ENCODE results near the gene TRABD2B.

Gene TRABD2B

GRCh38 chr1:48021792-48022191 lies 24.6 kb upstream of the TRABD2B start:
- no peaks in the 10 kb centered on the region for H3K9me3 ChIP-seq (ENCODE audit: control insufficient read depth in 2 of 2, low read length in 2 of 2)
- H3K4me1 ChIP-seq (ENCODE audit: control insufficient read depth, insufficient read depth, low read length) = peaks cover 2% of the 10 kb centered on the region
- no peak overlapping the region for H3K9ac ChIP-seq (ENCODE audit: low read length in 2 of 2)
- no peaks in the 10 kb centered on the region for H3K36me3 ChIP-seq (ENCODE audit: control insufficient read depth in 2 of 2, insufficient read depth in 2 of 2, low read length in 2 of 2)
- H3K4me3 ChIP-seq (ENCODE audit: low read length in 2 of 2) = no peak overlapping the region
- H3K27me3 ChIP-seq (ENCODE audit: control insufficient read depth in 1 of 2, insufficient read depth in 2 of 2, low read length in 2 of 2) = peaks cover 2 to 3% of the 10 kb centered on the region in 2 donors
- no peak overlapping the region for H3K27ac ChIP-seq (ENCODE audit: low read length)

- no peaks in the 10 kb centered on the region for H3K9me3 ChIP-seq (ENCODE audit: control insufficient read depth in 2 of 2, low read length in 2 of 2)
- no peak overlapping the region for H3K27ac ChIP-seq (ENCODE audit: low read length)
- no peak overlapping the region for H3K4me3 ChIP-seq (ENCODE audit: low read length in 2 of 2)
- H3K9ac ChIP-seq (ENCODE audit: low read length in 2 of 2) = no peak overlapping the region
- H3K27me3 ChIP-seq (ENCODE audit: control insufficient read depth in 1 of 2, insufficient read depth in 2 of 2, low read length in 2 of 2) = peaks cover 3 to 5% of the 10 kb centered on the region in 2 donors
- H3K36me3 ChIP-seq (ENCODE audit: control insufficient read depth in 2 of 2, insufficient read depth in 2 of 2, low read length in 2 of 2) = no peaks in the 10 kb centered on the region
- H3K4me1 ChIP-seq (ENCODE audit: control insufficient read depth, insufficient read depth, low read length) = peaks cover 2% of the 10 kb centered on the region
Measured at GRCh38 chr1:48019714-48020315, 22.6 kb upstream of the TRABD2B start.

GRCh38 chr1:48018799-48019198 lies 21.6 kb upstream of the TRABD2B start:
- Histone ChIP-seq H3K36me3 (ENCODE audit: control insufficient read depth in 2 of 2, insufficient read depth in 2 of 2, low read length in 2 of 2) (no peaks in the 10 kb centered on the region), H3K9me3 (ENCODE audit: control insufficient read depth in 2 of 2, low read length in 2 of 2) (no peaks in the 10 kb centered on the region), H3K27me3 (ENCODE audit: control insufficient read depth in 1 of 2, insufficient read depth in 2 of 2, low read length in 2 of 2) (peaks cover 3% of the 10 kb centered on the region in 2 donors), H3K4me3 (ENCODE audit: low read length in 2 of 2) (no peak overlapping the region), H3K4me1 (ENCODE audit: control insufficient read depth, insufficient read depth, low read length) (peaks cover 2% of the 10 kb centered on the region), H3K9ac (ENCODE audit: low read length in 2 of 2) (no peak overlapping the region), H3K27ac (ENCODE audit: low read length) (no peak overlapping the region)

- no peak overlapping the region for H3K4me3 ChIP-seq (ENCODE audit: low read length in 2 of 2)
- no peaks in the 10 kb centered on the region for H3K9me3 ChIP-seq (ENCODE audit: control insufficient read depth in 2 of 2, low read length in 2 of 2)
- H3K9ac ChIP-seq (ENCODE audit: low read length in 2 of 2) = no peak overlapping the region
- H3K27ac ChIP-seq (ENCODE audit: low read length) = no peak overlapping the region
- H3K4me1 ChIP-seq (ENCODE audit: control insufficient read depth, insufficient read depth, low read length) = peaks cover 2% of the 10 kb centered on the region
- H3K36me3 ChIP-seq (ENCODE audit: control insufficient read depth in 2 of 2, insufficient read depth in 2 of 2, low read length in 2 of 2) = no peaks in the 10 kb centered on the region
- H3K27me3 ChIP-seq (ENCODE audit: control insufficient read depth in 1 of 2, insufficient read depth in 2 of 2, low read length in 2 of 2) = peaks cover 3% of the 10 kb centered on the region in 2 donors
Measured at GRCh38 chr1:48017716-48018115, 20.5 kb upstream of the TRABD2B start.

GRCh38 chr1:48016515-48016914 lies 19.3 kb upstream of the TRABD2B start:
- Histone ChIP-seq H3K4me3 (ENCODE audit: low read length in 2 of 2) (no peak overlapping the region), H3K9me3 (ENCODE audit: control insufficient read depth in 2 of 2, low read length in 2 of 2) (no peaks in the 10 kb centered on the region), H3K9ac (ENCODE audit: low read length in 2 of 2) (no peak overlapping the region), H3K27ac (ENCODE audit: low read length) (no peak overlapping the region), H3K4me1 (ENCODE audit: control insufficient read depth, insufficient read depth, low read length) (peaks cover 2% of the 10 kb centered on the region), H3K27me3 (ENCODE audit: control insufficient read depth in 1 of 2, insufficient read depth in 2 of 2, low read length in 2 of 2) (peaks cover 3% of the 10 kb centered on the region in 2 donors), H3K36me3 (ENCODE audit: control insufficient read depth in 2 of 2, insufficient read depth in 2 of 2, low read length in 2 of 2) (no peaks in the 10 kb centered on the region)

GRCh38 chr1:48013270-48013669 lies 16.1 kb upstream of the TRABD2B start:
- H3K9me3 ChIP-seq (ENCODE audit: control insufficient read depth in 2 of 2, low read length in 2 of 2) = no peaks in the 10 kb centered on the region
- H3K9ac ChIP-seq (ENCODE audit: low read length in 2 of 2) = no peak overlapping the region
- H3K27ac ChIP-seq (ENCODE audit: low read length) = no peak overlapping the region
- H3K27me3 ChIP-seq (ENCODE audit: control insufficient read depth in 1 of 2, insufficient read depth in 2 of 2, low read length in 2 of 2) = peaks cover 0 to 3% of the 10 kb centered on the region in 2 donors
- no peaks in the 10 kb centered on the region for H3K36me3 ChIP-seq (ENCODE audit: control insufficient read depth in 2 of 2, insufficient read depth in 2 of 2, low read length in 2 of 2)
- no peaks in the 10 kb centered on the region for H3K4me1 ChIP-seq (ENCODE audit: control insufficient read depth, insufficient read depth, low read length)
- H3K4me3 ChIP-seq (ENCODE audit: low read length in 2 of 2) = no peak overlapping the region

- Histone ChIP-seq H3K9me3 (ENCODE audit: control insufficient read depth in 2 of 2, low read length in 2 of 2) (no peaks in the 10 kb centered on the region), H3K9ac (ENCODE audit: low read length in 2 of 2) (no peak overlapping the region), H3K4me3 (ENCODE audit: low read length in 2 of 2) (no peak overlapping the region), H3K36me3 (ENCODE audit: control insufficient read depth in 2 of 2, insufficient read depth in 2 of 2, low read length in 2 of 2) (no peaks in the 10 kb centered on the region), H3K27ac (ENCODE audit: low read length) (no peak overlapping the region), H3K27me3 (ENCODE audit: control insufficient read depth in 1 of 2, insufficient read depth in 2 of 2, low read length in 2 of 2) (peaks cover under 1 to 2% of the 10 kb centered on the region in 2 donors), H3K4me1 (ENCODE audit: control insufficient read depth, insufficient read depth, low read length) (no peaks in the 10 kb centered on the region)
Measured at GRCh38 chr1:48007047-48007446, 9.9 kb upstream of the TRABD2B start.

GRCh38 chr1:48006264-48006663 lies 9.1 kb upstream of the TRABD2B start:
- Histone ChIP-seq H3K4me3 (ENCODE audit: low read length in 2 of 2) (no peak overlapping the region), H3K36me3 (ENCODE audit: control insufficient read depth in 2 of 2, insufficient read depth in 2 of 2, low read length in 2 of 2) (no peaks in the 10 kb centered on the region), H3K9ac (ENCODE audit: low read length in 2 of 2) (no peak overlapping the region), H3K4me1 (ENCODE audit: control insufficient read depth, insufficient read depth, low read length) (no peaks in the 10 kb centered on the region), H3K27ac (ENCODE audit: low read length) (no peak overlapping the region), H3K9me3 (ENCODE audit: control insufficient read depth in 2 of 2, low read length in 2 of 2) (no peaks in the 10 kb centered on the region), H3K27me3 (ENCODE audit: control insufficient read depth in 1 of 2, insufficient read depth in 2 of 2, low read length in 2 of 2) (peaks cover 4 to 6% of the 10 kb centered on the region in 2 donors)

- H3K27me3 ChIP-seq (ENCODE audit: control insufficient read depth in 1 of 2, insufficient read depth in 2 of 2, low read length in 2 of 2) = peaks cover 10 to 13% of the 10 kb centered on the region in 2 donors
- H3K4me1 ChIP-seq (ENCODE audit: control insufficient read depth, insufficient read depth, low read length) = no peaks in the 10 kb centered on the region
- no peak overlapping the region for H3K4me3 ChIP-seq (ENCODE audit: low read length in 2 of 2)
- no peak overlapping the region for H3K9ac ChIP-seq (ENCODE audit: low read length in 2 of 2)
- no peaks in the 10 kb centered on the region for H3K36me3 ChIP-seq (ENCODE audit: control insufficient read depth in 2 of 2, insufficient read depth in 2 of 2, low read length in 2 of 2)
- no peaks in the 10 kb centered on the region for H3K9me3 ChIP-seq (ENCODE audit: control insufficient read depth in 2 of 2, low read length in 2 of 2)
- no peak overlapping the region for H3K27ac ChIP-seq (ENCODE audit: low read length)
Measured at GRCh38 chr1:48005253-48006117, 8.3 kb upstream of the TRABD2B start.

GRCh38 chr1:48003741-48004531 lies 6.8 kb upstream of the TRABD2B start:
- Histone ChIP-seq H3K9ac (ENCODE audit: low read length in 2 of 2) (no peak overlapping the region), H3K27me3 (ENCODE audit: control insufficient read depth in 1 of 2, insufficient read depth in 2 of 2, low read length in 2 of 2) (peaks cover 15% of the 10 kb centered on the region in 2 donors), H3K4me3 (ENCODE audit: low read length in 2 of 2) (no peak overlapping the region), H3K9me3 (ENCODE audit: control insufficient read depth in 2 of 2, low read length in 2 of 2) (no peaks in the 10 kb centered on the region), H3K36me3 (ENCODE audit: control insufficient read depth in 2 of 2, insufficient read depth in 2 of 2, low read length in 2 of 2) (no peaks in the 10 kb centered on the region), H3K27ac (ENCODE audit: low read length) (no peak overlapping the region), H3K4me1 (ENCODE audit: control insufficient read depth, insufficient read depth, low read length) (no peaks in the 10 kb centered on the region)
